T-helper 17 cell (primary cell): ENCODE measurements around the gene TMEM245. TPM values are rescaled to one million over a fixed set of nuclear protein-coding genes. Genes with fewer than 3 reads are reported as not detected.

Experiments
- ATAC-seq: fragments of 150-1000 bp; cut with Tn5 transposase; 2 replicates; pipeline ENCODE4 v1.10.0; 2021; ENCODE audit warnings: mild to moderate bottlenecking, moderate library complexity
- DNase-seq, 3 donors: peaks; one replicate each; pipeline versions ENCODE4 v3.0.0 to v3.0.0-alpha.2; 2020 to 2021
- H3K9me3 ChIP-seq: one replicate; pipeline ENCODE4 v1.7.0; 2013; ENCODE audit warnings: low read length, mild to moderate bottlenecking; ENCODE audit not compliant: control insufficient read depth, poor library complexity, severe bottlenecking
- H3K27ac Mint-ChIP-seq: one replicate; pipeline ENCODE4 v1.8.0; 2022; ENCODE audit warnings: mild to moderate bottlenecking, moderate library complexity, mixed read lengths
- H3K27me3 Mint-ChIP-seq: one replicate; pipeline ENCODE4 v1.8.0; 2022; ENCODE audit warnings: mixed read lengths
- H3K36me3 Mint-ChIP-seq: one replicate; pipeline ENCODE4 v1.8.0; 2022; ENCODE audit warnings: low read depth, mixed read lengths
- H3K4me1 Mint-ChIP-seq: one replicate; pipeline ENCODE4 v1.8.0; 2022; ENCODE audit warnings: mild to moderate bottlenecking, mixed read lengths
- H3K4me3 Mint-ChIP-seq: one replicate; pipeline ENCODE4 v1.8.0; 2022; ENCODE audit warnings: mild to moderate bottlenecking, moderate library complexity, mixed read lengths
- total RNA-seq, 4 donors: library from RNA in 2 of 4; stranded (reverse) in 2 of 4; gene quantifications; one replicate each; pipeline ENCODE4 v1.2.3 and lab custom pipeline; 2022 to 2026

The TMEM245 gene
- total RNA-seq, 2 donors from 2014 or later, result 26.8 to 28.2 TPM

DNA sequence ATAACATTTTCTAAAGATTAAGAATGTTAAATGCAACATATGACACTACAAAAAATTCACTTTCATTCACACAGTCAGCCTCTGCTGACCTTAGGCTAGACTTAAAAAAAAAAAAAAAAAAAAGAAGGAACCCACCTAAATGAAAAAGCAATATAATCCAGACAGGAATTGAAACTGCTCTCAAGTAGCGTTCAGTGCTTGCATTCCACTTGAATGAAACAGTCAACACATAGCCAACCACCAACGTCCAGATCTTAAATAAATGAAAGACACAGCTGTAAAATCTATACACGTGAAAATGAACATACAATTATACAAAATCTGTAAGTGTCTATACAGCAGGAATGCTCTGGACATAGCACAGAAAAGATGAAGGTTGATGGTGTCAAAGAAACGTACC, 11.4 kb downstream of the TMEM245 start:
- H3K27ac Mint-ChIP-seq, result peak overlapping the region; percentile 86
- peaks cover 38% of the 10 kb centered on the region for H3K4me1 Mint-ChIP-seq
- H3K4me3 Mint-ChIP-seq, result no peak overlapping the region
- ATAC-seq (no peak), DNase-seq (no peak)
- no peaks in the 10 kb centered on the region for H3K36me3 Mint-ChIP-seq
- no peaks in the 10 kb centered on the region for H3K27me3 Mint-ChIP-seq
- no peaks in the 10 kb centered on the region for H3K9me3 ChIP-seq

DNA sequence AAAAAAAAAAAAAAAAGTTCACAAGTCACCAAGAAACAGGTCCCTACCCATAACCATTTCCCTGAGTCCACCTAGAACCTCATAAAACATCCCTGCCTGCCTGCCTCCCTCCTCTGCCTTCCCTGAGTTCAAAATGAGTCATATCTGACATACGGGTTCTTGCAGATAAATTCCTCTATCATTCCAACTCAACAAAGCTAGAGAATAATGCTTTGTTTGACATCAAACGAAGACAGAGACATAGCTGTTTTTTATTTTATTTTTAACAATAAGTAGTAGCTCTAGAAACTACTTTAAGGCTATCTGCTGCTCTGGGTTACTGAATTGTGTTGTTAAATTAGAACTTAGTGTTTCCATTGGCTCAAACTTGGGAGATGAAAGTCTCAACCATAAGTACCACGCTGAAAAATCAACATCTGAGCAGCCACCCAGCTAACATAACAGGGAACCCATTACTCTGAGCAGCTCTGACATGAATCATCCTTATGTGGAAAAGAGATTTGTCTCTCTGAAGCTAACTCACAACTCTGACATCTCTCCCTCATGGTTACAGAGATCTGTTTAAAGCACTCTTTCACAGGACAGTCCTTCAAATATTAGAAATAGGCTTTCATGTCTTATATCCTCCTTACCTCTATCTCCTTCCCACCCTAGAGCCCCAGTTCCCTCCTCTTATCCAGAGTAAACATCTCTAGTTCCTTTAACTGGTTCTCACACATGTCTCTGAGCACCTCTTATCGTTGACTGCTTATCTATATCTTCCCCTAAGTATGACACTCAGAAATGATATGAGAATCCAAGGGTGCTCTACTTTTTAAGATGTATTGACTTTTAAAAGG, 12.1 kb downstream of the TMEM245 start:
- peak overlapping the region; percentile 86 for H3K27ac Mint-ChIP-seq
- no peaks in the 10 kb centered on the region for H3K9me3 ChIP-seq
- peaks cover 2% of the 10 kb centered on the region for H3K36me3 Mint-ChIP-seq
- ATAC-seq (peak; percentile 25), DNase-seq (no peak)
- peaks cover 41% of the 10 kb centered on the region for H3K4me1 Mint-ChIP-seq
- H3K4me3 Mint-ChIP-seq, result peak overlapping the region; percentile 52
- H3K27me3 Mint-ChIP-seq, result no peaks in the 10 kb centered on the region

DNA sequence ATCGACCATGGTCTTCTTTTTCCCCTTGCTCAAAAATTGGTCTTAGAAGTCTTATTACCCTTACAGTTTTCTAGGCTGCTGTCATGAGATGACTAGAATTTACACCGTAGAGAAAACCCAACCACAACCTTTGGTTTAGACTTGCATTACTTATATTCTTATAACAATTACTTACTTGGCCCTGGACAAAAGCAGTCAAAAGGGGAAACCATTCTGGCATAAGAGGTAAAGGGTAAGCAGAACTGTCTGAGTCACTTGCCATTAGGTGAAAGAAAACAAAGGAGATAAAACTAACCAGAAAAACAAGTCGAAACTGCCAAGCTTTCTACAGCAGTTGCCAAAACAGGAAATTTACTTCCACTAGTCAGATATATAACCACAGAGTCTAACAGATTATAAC, 17.9 kb downstream of the TMEM245 start:
- peak overlapping the region; percentile 94 for H3K27ac Mint-ChIP-seq
- peak overlapping the region; percentile 90 for H3K4me3 Mint-ChIP-seq
- H3K4me1 Mint-ChIP-seq, result peaks cover 49% of the 10 kb centered on the region
- ATAC-seq, result peak; percentile 84
- no peak for DNase-seq
- no peaks in the 10 kb centered on the region for H3K9me3 ChIP-seq
- H3K36me3 Mint-ChIP-seq, result peaks cover 6% of the 10 kb centered on the region
- no peaks in the 10 kb centered on the region for H3K27me3 Mint-ChIP-seq

DNA sequence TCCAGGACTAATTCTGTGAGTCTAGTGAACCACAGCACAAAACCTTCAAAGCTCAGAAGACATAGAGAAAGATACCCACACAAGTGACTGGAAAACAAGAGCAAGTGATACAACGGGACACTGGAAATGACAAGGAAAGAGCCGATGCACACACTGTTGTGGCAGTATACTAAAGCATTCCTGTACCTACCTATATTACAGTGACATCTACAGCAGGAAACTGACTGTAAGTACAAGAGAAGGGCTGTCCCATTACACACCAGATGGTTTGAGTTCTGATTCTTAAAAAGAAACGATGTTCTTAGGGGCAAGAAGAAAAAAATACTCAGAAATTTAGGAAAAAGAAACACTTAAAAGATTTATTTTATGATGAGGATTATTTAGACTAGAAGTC, 18.5 kb downstream of the TMEM245 start:
- Mint-ChIP-seq H3K27me3 (no peaks in the 10 kb centered on the region), H3K36me3 (peaks cover 7% of the 10 kb centered on the region), H3K4me1 (peaks cover 50% of the 10 kb centered on the region), H3K4me3 (peak overlapping the region; percentile 90), H3K27ac (peak overlapping the region; percentile 94)
- no peaks in the 10 kb centered on the region for H3K9me3 ChIP-seq
- ATAC-seq (peak; percentile 59), DNase-seq (no peak)

DNA sequence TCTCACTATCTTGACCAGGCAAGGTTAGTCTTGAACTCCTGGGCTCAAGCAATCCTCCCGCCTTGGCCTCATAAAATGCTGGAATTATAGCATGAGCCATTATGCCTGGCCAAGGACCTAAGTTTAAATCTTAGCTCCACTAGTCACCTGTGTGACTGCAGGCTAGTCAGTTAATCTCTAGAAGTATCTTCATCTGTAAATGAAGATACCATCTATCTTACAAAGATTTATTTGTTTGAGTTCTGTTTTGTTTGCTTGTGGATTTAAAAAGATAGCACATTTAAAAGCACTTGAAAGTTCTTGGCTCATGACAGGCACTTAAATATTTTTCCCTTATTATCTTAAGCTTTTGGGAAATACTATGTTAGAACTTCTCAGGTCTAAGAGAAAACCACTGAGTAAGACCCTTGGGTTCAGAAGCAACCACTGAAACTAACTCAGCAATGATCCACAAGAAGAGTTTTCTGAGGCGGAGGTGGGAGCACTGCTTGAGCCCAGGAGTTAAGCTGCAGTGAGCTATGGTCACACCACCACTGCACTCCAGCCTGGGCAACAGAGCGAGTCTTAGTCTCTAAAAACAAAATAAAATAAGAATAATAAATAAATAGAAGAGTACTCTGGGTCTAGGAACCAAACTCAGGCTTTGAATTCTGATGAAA, 19.1 kb downstream of the TMEM245 start:
- H3K9me3 ChIP-seq, result no peaks in the 10 kb centered on the region
- Mint-ChIP-seq H3K4me1 (peaks cover 54% of the 10 kb centered on the region), H3K27me3 (no peaks in the 10 kb centered on the region), H3K36me3 (peaks cover 9% of the 10 kb centered on the region), H3K4me3 (peak overlapping the region; percentile 90), H3K27ac (peak overlapping the region; percentile 94)
- no peak for DNase-seq
- ATAC-seq, result no peak

DNA sequence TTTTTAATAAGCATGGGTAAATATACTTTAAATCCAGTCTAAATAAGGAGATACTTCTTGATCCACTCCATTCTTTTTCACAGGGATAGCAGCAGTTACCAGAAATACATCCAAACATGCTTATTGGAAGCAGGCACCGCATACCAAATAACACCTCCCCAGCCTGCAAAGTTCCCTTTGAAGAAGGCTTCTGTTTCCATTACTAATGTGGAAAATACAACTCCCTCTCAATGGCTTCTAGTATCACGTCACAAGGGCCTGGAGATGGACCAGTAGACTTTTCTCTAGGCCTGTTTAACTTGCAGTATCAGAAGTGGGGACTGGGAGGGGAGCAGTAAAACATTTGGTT, 20.8 kb downstream of the TMEM245 start:
- peaks cover 60% of the 10 kb centered on the region for H3K4me1 Mint-ChIP-seq
- H3K36me3 Mint-ChIP-seq, result peaks cover 13% of the 10 kb centered on the region
- H3K27ac Mint-ChIP-seq, result peak overlapping the region; percentile 57
- no peaks in the 10 kb centered on the region for H3K9me3 ChIP-seq
- no peaks in the 10 kb centered on the region for H3K27me3 Mint-ChIP-seq
- no peak overlapping the region for H3K4me3 Mint-ChIP-seq
- DNase-seq, result no peak
- no peak for ATAC-seq

DNA sequence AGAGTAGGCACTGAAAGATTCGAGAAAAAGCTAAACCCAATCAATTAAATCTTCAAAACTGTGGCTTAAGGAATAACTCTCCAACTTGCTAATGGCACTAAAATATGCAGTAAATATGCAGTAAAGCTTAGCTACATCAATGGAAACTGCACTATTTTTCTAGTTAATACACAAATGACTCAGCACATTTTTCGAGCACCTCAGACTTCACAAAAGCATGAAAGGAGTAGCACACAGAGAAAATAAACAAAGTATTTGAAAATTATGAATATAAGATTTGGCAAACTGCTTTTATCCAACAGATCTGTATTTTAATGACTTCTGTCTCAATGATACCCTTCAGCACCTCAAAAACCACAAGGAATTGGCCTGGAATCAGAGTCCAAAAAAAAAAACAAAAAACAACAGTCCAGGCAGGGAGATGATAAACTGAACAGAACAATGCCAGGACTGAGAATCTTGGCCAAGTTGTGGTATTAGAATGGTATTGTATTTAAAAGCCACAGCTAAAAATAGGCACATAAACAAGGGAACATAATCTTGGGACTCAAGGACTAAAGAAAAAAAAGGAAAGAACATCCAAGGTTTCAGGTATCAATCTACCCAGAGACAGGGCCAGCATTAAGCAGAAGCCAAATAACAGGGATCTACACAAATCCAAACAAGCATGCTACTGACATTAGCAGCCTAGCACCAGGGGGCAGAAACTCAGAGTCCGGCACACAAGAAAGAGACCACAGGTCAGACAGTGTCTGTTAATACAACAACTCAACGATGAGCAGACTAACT, 21.4 kb downstream of the TMEM245 start:
- Mint-ChIP-seq H3K36me3 (peaks cover 13% of the 10 kb centered on the region), H3K27ac (peak overlapping the region; percentile 57), H3K4me3 (peak overlapping the region; percentile 59), H3K27me3 (no peaks in the 10 kb centered on the region), H3K4me1 (peaks cover 62% of the 10 kb centered on the region)
- ATAC-seq (no peak), DNase-seq (no peak)
- H3K9me3 ChIP-seq, result no peaks in the 10 kb centered on the region

DNA sequence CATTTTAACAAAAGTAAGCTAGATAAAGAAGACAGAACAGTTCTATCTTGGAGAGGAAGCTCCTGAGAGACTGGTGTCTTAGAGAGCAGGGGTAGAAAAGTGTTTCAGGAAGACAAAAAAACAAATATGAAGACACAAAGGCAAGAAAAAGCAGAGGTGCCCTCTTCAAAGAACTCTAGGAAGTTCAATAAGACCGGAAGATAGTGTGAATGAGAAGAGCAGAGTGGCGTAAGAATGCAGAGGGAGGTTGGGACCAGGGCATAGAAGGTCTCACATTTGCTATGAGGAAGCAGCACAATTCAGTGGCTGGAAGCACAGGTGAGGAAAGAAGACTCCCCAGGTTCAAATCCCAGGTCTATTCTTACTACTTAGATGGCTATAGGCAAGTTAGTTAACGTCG, 22.6 kb downstream of the TMEM245 start:
- Mint-ChIP-seq H3K27ac (peak overlapping the region; percentile 95), H3K4me1 (peaks cover 62% of the 10 kb centered on the region), H3K27me3 (no peaks in the 10 kb centered on the region), H3K4me3 (peak overlapping the region; percentile 70), H3K36me3 (peaks cover 15% of the 10 kb centered on the region)
- ATAC-seq (no peak), DNase-seq (no peak)
- H3K9me3 ChIP-seq, result no peaks in the 10 kb centered on the region

DNA sequence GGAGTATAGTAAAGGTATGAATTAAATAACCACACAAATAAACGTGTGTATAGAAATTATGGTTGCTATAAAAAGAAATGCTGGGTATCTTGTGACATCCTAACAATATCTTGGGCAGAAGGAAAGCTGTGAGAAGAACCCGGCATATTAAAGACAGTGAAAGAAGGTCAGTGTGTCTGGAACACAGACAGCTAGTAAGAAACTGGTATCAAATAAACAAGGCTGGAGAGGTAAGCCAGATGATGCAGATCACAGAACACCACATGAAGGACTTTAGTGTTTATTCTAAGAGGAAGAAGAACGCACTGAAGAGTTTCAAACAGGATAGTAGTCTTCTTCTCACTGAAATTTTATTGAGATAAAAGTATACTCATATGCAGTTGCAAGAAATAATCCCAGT, 24.4 kb downstream of the TMEM245 start:
- ATAC-seq, result no peak
- Mint-ChIP-seq H3K4me1 (peaks cover 54% of the 10 kb centered on the region), H3K27ac (peak overlapping the region; percentile 95), H3K36me3 (peaks cover 17% of the 10 kb centered on the region), H3K27me3 (no peaks in the 10 kb centered on the region), H3K4me3 (peak overlapping the region; percentile 62)
- H3K9me3 ChIP-seq, result no peaks in the 10 kb centered on the region
- no peak for DNase-seq

DNA sequence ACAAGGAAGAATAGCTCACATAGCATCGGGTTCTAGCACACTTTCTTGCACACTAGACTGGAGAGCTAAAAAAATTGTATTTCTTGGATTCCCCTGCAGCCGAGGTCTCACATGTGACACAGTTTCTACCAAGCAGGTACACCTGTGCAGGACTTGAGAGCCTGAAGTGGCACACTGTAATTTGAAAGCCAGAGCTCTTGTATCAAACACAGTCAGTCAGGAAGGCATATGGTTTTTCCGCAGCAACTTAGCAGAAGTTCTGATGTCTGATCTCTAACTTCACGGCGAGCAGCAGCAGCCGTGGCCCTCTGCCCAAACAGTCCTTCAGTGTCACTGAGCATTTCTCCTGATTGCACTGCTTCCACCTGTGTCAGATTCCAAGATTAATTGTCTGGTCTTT, 25.5 kb downstream of the TMEM245 start:
- H3K4me3 Mint-ChIP-seq, result no peak overlapping the region
- peak overlapping the region; percentile 95 for H3K27ac Mint-ChIP-seq
- H3K36me3 Mint-ChIP-seq, result peaks cover 17% of the 10 kb centered on the region
- H3K27me3 Mint-ChIP-seq, result no peaks in the 10 kb centered on the region
- DNase-seq, result no peak
- peaks cover 49% of the 10 kb centered on the region for H3K4me1 Mint-ChIP-seq
- H3K9me3 ChIP-seq, result no peaks in the 10 kb centered on the region
- ATAC-seq, result no peak

DNA sequence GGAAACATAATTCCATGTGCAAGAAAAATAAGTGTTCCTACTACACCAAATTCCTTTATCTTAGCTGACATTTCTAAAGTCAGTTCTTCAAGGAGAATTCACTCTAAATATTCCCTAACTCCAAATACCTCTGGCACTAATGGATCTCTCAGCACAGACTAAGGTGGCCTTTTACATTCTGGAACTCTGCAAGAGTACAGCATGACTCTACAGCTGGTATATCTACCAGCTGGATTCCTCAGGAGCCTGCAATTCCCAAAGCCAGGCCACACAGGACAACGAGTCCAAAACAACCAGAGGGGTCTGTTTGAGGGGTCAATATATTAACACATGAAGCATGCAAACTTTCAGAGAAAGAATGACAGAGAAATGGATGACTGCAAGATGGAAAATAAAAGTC, 27.2 kb downstream of the TMEM245 start:
- Mint-ChIP-seq H3K4me1 (peaks cover 37% of the 10 kb centered on the region), H3K4me3 (no peak overlapping the region), H3K36me3 (peaks cover 18% of the 10 kb centered on the region), H3K27ac (peak overlapping the region; percentile 5), H3K27me3 (no peaks in the 10 kb centered on the region)
- no peaks in the 10 kb centered on the region for H3K9me3 ChIP-seq
- ATAC-seq, result no peak
- DNase-seq, result no peak

DNA sequence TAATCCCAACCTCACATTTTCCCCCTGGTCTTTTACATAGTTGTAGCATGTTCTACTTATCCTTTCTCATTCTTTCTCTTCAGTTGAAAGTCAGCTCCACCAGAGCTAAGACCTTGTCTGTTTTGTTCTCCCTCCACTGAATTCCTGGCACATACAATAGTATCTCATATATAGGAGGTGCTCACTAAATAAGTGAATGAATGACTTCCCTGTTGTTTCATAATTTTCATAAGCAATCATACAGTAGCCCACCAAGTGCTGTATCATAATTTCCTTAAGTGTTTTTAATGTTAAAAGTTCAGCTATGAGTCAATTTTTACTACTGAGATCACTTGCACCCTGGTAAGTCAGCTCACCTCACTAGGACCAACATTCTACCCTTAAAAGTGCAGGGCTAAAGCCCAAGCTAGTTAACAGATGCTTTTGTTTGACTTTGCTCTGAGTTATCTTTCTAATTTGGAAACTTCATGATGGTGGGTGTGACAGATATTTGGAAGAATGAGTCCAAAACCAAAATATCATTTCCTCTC, 27.6 kb downstream of the TMEM245 start:
- H3K27ac Mint-ChIP-seq, result peak overlapping the region; percentile 5

DNA sequence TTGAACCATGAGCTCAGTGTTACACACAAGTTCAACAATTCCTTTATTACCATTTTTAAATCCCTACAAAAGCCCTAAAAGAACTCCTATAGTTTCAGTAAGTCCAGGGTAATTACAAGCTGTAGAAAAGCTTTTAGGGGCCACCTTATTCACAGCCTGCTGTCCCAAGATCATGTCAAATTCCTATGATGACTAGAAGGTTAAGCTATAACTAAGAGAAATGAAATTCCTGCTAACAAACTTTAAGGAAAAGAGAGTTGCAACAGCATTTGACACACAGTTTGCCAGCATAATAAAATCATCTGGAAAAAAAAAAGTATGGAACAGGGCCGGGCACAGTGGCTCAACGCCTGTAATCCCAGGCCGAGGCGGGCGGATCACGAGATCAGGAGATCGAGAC, 31.5 kb downstream of the TMEM245 start:
- no peaks in the 10 kb centered on the region for H3K27me3 Mint-ChIP-seq
- ATAC-seq (no peak), DNase-seq (no peak)
- H3K4me1 Mint-ChIP-seq, result peaks cover 19% of the 10 kb centered on the region
- H3K4me3 Mint-ChIP-seq, result no peak overlapping the region
- no peak overlapping the region for H3K27ac Mint-ChIP-seq
- H3K9me3 ChIP-seq, result no peaks in the 10 kb centered on the region
- peaks cover 14% of the 10 kb centered on the region for H3K36me3 Mint-ChIP-seq

More for the DNA sequence above, 27.6 kb downstream of the TMEM245 start:
- ATAC-seq (no peak), DNase-seq (no peak)
- Mint-ChIP-seq H3K27me3 (no peaks in the 10 kb centered on the region), H3K36me3 (peaks cover 18% of the 10 kb centered on the region), H3K4me1 (peaks cover 34% of the 10 kb centered on the region), H3K4me3 (no peak overlapping the region)
- H3K9me3 ChIP-seq, result no peaks in the 10 kb centered on the region
